ENCODE results near the gene PAX7.

- TF ChIP-seq EZH2 (IDR thresholded peaks at IDR 0.05; ENCODE audit: borderline replicate concordance, insufficient read depth, low read depth, low read length, poor library complexity, severe bottlenecking), result no peak
- no peak for TF ChIP-seq CTCF (IDR thresholded peaks at IDR 0.05)
Observed at GRCh38 chr1:18761948-18762840, 131.5 kb downstream of the PAX7 start.

Data from B cell (primary cell).